GM10248 (cell line): ENCODE results near the gene SLC45A1.

Source experiments
- CTCF ChIA-PET: fragments of 300-600 bp; sonication (Branson Sonifier 250); formaldehyde crosslinking; extraction: SDS; loops from one replicate; lab custom pipeline; 2021; ENCODE audit warnings: antibody characterized with exemption; lab: Yijun Ruan, JAX
- POLR2A ChIA-PET: fragments of 350-650 bp; sonication (Branson Sonifier 250); formaldehyde crosslinking; extraction: SDS; loops from one replicate; lab custom pipeline; 2020; ENCODE audit warnings: antibody characterized with exemption; lab: Yijun Ruan, JAX
- DNase-seq: peaks from one replicate; pipeline ENCODE4 v3.0.0; 2012; ENCODE audit errors: extremely low spot score
- TF ChIP-seq, protein P1 (sequence below): IDR thresholded peaks from 2 replicates; pipeline ENCODE4 v1.5.1; 2012; ENCODE audit warnings: mild to moderate bottlenecking, low read depth; ENCODE audit errors: extremely low read depth, missing control alignments, control extremely low read depth

SLC45A1 gene

DNA sequence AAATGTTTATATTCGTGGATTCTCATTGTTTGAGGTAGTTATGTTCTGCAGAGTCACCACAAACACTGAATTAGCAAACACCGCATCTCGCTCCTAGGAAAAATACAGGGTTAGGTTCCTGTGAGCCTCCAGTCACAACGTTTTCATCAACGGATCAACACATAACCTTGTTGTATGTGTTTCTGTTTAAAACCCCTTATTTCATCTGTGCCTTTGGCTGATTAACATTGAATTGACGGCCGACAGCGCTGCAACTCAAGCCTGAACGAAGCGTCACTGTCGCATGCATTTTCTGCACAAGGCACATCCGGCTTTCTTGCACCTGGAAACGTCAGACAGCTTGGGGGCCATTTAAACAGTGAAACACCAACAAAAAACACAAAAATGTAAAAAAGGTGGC, 8.4 kb downstream of the SLC45A1 start:
- TF ChIP-seq, protein P1, sequence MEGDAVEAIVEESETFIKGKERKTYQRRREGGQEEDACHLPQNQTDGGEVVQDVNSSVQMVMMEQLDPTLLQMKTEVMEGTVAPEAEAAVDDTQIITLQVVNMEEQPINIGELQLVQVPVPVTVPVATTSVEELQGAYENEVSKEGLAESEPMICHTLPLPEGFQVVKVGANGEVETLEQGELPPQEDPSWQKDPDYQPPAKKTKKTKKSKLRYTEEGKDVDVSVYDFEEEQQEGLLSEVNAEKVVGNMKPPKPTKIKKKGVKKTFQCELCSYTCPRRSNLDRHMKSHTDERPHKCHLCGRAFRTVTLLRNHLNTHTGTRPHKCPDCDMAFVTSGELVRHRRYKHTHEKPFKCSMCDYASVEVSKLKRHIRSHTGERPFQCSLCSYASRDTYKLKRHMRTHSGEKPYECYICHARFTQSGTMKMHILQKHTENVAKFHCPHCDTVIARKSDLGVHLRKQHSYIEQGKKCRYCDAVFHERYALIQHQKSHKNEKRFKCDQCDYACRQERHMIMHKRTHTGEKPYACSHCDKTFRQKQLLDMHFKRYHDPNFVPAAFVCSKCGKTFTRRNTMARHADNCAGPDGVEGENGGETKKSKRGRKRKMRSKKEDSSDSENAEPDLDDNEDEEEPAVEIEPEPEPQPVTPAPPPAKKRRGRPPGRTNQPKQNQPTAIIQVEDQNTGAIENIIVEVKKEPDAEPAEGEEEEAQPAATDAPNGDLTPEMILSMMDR, result no peak
- ChIA-PET POLR2A (no interaction called here), CTCF (interaction anchor here (0.8 kb wide), 1 partner anchor 11 kb away, joined by 3 read pairs; no protein-coding TSS in a partner anchor)
- no peak for DNase-seq

DNA sequence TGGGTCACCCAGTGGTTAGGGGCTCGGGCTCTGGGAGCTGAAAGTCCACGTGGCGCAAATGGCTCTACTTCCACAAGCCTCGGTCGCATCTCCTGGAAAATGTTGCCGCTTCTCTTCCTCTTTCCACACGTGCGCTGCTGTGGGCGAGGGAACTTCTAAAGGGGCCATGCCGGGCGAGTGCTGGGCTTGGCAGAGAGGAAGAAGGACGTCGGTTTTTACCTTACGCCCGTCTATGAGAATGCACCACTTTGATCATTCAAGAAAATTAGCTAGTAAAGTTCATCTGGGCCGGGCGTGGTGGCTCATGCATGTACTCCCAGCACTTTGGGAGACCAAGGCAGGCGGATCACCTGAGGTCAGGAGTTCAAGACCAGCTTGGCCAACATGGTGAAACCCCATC, 10.4 kb downstream of the SLC45A1 start:
- no peak for DNase-seq
- TF ChIP-seq, protein P1, result no peak
- ChIA-PET CTCF (interaction anchor here (1.0 kb wide), 1 partner anchor 13 kb away, joined by 3 read pairs; no protein-coding TSS in a partner anchor), POLR2A (no interaction called here)

DNA sequence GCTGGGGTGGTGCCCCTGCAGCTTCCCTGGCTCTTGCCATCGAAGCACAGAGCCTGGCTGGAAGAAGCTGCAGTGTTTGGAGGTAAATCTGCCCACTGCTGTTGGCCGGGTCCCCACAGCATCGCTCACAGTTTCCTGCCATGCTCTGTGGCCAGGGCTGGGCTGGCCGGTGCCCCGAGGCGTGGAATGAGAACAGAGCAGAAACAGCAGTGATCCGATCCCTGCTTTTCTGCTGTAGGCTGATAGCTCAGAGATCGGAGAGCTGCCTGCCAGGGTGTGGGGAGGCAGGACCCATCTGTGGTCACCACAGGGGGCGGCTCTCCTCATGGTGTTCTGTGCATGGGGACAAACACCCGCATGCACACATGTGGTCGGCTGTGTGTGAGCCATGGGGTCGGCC, 11.5 kb downstream of the SLC45A1 start:
- CTCF ChIA-PET, result interaction anchor here (1.1 kb wide), 1 partner anchor 315 kb away, joined by 4 read pairs; no protein-coding TSS in a partner anchor
- no peak for DNase-seq
- POLR2A ChIA-PET, result no interaction called here
- TF ChIP-seq, protein P1, result no peak

DNA sequence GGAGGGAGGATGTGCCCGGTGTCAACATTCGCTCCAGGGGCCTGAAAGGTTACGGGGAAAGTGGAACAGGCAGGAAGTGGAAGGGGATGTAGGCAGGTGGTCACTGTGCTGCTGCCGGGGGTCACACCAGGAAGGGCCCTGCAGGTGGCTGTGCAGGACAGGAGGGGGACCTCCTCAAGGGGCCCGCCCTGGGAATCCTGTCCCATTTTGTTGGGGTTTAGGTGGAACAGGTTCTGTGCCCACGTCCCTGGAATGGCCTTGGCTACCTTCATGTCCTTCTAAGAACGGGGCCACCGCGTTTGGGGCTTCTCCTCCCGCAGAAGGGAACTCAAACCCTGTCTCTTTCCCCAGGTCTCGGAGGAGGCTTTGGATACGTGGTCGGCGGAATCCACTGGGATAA, 11.9 kb downstream of the SLC45A1 start:
- ChIA-PET POLR2A (no interaction called here), CTCF (interaction anchor here (1.1 kb wide), 1 partner anchor 316 kb away, joined by 4 read pairs; no protein-coding TSS in a partner anchor)
- TF ChIP-seq, protein P1, result no peak
- no peak for DNase-seq

DNA sequence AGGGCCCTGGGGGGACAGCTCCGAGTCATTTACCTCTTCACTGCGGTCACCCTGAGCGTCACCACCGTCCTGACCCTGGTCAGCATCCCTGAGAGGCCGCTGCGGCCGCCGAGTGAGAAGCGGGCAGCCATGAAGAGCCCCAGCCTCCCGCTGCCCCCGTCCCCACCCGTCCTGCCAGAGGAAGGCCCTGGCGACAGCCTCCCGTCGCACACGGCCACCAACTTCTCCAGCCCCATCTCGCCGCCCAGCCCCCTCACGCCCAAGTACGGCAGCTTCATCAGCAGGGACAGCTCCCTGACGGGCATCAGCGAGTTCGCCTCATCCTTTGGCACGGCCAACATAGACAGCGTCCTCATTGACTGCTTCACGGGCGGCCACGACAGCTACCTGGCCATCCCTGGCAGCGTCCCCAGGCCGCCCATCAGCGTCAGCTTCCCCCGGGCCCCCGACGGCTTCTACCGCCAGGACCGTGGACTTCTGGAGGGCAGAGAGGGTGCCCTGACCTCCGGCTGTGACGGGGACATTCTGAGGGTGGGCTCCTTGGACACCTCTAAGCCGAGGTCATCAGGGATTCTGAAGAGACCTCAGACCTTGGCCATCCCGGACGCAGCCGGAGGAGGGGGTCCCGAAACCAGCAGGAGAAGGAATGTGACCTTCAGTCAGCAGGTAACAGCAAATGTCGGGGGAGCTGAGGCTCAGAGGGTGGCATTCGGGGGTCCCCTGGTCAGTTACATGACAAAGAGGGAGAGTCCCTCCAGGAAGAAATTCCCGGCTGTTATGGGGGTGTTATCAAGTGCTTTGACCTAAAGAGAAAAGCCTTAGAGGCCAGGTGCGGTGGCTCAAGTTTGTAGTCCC, 12.6 kb downstream of the SLC45A1 start:
- DNase-seq, result no peak
- POLR2A ChIA-PET, result no interaction called here
- TF ChIP-seq, protein P1, result no peak
- CTCF ChIA-PET, result no interaction called here

DNA sequence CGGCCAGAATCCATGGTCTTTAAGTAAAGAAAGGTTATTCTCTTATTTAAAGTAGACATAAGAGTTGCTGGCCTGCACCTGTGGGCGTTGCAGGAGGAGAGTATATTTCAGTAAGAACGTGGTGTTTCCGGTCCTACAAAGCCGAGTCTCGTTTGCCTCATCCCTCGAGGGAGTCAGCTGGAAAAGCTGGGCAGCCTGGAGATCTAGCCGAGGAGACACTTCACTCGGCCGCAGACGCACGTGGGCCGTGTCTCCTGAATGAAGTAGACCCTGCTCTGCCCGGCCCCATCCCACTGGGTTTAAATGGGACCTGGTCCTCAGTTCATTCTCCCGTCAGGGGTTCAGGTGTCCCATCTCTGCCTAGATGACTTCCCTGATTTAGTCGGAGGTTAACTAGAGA, 14.9 kb downstream of the SLC45A1 start:
- no peak for DNase-seq
- ChIA-PET CTCF (interaction anchor here (0.9 to 1.6 kb wide), 2 partner anchors 16 to 317 kb away, joined by 3 to 4 read pairs; no protein-coding TSS in a partner anchor), POLR2A (no interaction called here)
- TF ChIP-seq, protein P1, result no peak
